ENCODE measurements around the gene NAT14. TPM values are rescaled to one million over a fixed set of nuclear protein-coding genes. Genes with fewer than 3 reads are reported as not detected.
"Not testable (repeated sequence)": the region's sequence is repeated elsewhere in the genome, so short reads cannot be mapped to it uniquely, and the experiment has no call there.

The NAT14 gene
- 11.4 and 13.2 TPM in 2 replicates for total RNA-seq

GRCh38 chr19:55484593-55485438 is at the start of gene NAT14:
NAT14 (plus strand) TSS chr19:55485188; CDS start chr19:55485709, 521 bp downstream.
- intact Hi-C loops (cut with micrococcal nuclease): loop anchor here (1.0 kb wide), 1 partner anchor 9 kb away; the partner anchor contains the start of gene ZNF628

GRCh38 chr19:55436847-55437246 is 48.1 kb upstream of the NAT14 start:
- intact Hi-C loops (cut with micrococcal nuclease): no loop called here

GRCh38 chr19:55437410-55437809 is 47.6 kb upstream of the NAT14 start:
- intact Hi-C loops (cut with micrococcal nuclease): no loop called here

- intact Hi-C loops (cut with micrococcal nuclease): no loop called here
Observed at GRCh38 chr19:55439052-55439451, 45.9 kb upstream of the NAT14 start.

- intact Hi-C loops (cut with micrococcal nuclease): no loop called here
Observed at GRCh38 chr19:55440411-55441105, 44.4 kb upstream of the NAT14 start.

- intact Hi-C loops (cut with micrococcal nuclease): no loop called here
Observed at GRCh38 chr19:55441319-55441691, 43.7 kb upstream of the NAT14 start.

GRCh38 chr19:55441692-55442321 is 43.2 kb upstream of the NAT14 start:
- intact Hi-C loops (cut with micrococcal nuclease): no loop called here

- intact Hi-C loops (cut with micrococcal nuclease): no loop called here
Observed at GRCh38 chr19:55442372-55442961, 42.5 kb upstream of the NAT14 start.

GRCh38 chr19:55443045-55443823 is 41.8 kb upstream of the NAT14 start, which contains the start of gene SHISA7:
SHISA7 (minus strand) TSS chr19:55443300; CDS start chr19:55442863, 437 bp downstream.
- intact Hi-C loops (cut with micrococcal nuclease): no loop called here

- intact Hi-C loops (cut with micrococcal nuclease): no loop called here
Observed at GRCh38 chr19:55443824-55444480, 41.0 kb upstream of the NAT14 start.

GRCh38 chr19:55444646-55445045 is 40.3 kb upstream of the NAT14 start:
- intact Hi-C loops (cut with micrococcal nuclease): no loop called here

GRCh38 chr19:55446060-55446459 is 38.9 kb upstream of the NAT14 start:
- intact Hi-C loops (cut with micrococcal nuclease): no loop called here

GRCh38 chr19:55447421-55448174 is 37.4 kb upstream of the NAT14 start:
- intact Hi-C loops (cut with micrococcal nuclease): no loop called here

GRCh38 chr19:55448175-55448490 is 36.9 kb upstream of the NAT14 start:
- intact Hi-C loops (cut with micrococcal nuclease): not testable (repeated sequence)

- intact Hi-C loops (cut with micrococcal nuclease): no loop called here
Observed at GRCh38 chr19:55449469-55449868, 35.5 kb upstream of the NAT14 start.

GRCh38 chr19:55451163-55451964 is 33.6 kb upstream of the NAT14 start:
- intact Hi-C loops (cut with micrococcal nuclease): no loop called here

GRCh38 chr19:55451965-55452748 is 32.8 kb upstream of the NAT14 start:
- intact Hi-C loops (cut with micrococcal nuclease): no loop called here

GRCh38 chr19:55452749-55453346 is 32.1 kb upstream of the NAT14 start:
- intact Hi-C loops (cut with micrococcal nuclease): no loop called here

Data from T-helper 1 cell treated with Interleukin-12 subunit alpha and Interleukin-12 subunit beta and Interleukin-4 antibody, amounts not matched to agents 30 ng/mL and 1 ng/mL, for 36 hours (primary cell).